ENCODE measurements around the gene SSBP4. TPM values are rescaled to one million over a fixed set of nuclear protein-coding genes. Genes with fewer than 3 reads are reported as not detected.
A peak's percentile ranks its signal among the peaks of the same experiment; 100 is the strongest.

Gene SSBP4
- total and polyA plus RNA-seq, 9 of the 15 experiments (the other 6 are each of a cell fraction or from before 2014, with no cell fraction given) = 1.1 to 189 (median 39.0) TPM

DNA sequence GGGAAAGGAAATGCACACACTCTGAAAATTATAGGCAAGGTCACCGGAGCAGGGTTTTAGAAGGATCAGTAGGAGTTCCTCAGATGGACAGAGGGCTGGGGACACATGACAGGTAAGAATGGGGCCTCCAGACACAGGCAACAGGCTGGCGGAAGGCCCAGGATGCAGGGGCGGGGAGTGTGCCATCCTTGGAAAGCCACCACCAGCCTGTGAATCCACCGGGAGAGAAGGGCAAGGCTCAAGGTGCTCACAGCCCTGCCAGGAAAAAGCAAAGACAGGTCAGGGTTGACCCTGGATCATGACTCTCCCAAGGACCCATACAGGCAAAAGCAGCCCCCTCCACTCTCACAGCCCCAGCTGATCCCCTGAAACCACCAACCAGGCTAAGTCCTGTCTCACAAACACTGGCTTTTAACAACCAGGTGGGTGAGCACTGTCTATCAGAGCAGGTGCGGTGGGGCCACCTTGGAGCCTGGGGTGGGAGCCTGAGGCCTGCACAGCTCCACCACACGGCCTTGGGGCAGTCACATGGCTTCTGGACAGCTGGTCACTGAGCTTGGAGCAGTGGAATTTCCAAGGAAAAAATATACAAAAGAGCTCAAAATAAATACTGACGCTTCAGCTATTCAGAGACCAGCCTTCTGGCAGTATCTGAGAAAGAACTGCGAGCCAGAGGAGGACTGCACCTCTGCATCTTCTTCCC is 54.0 kb downstream of the SSBP4 start (continued):
- TF ChIP-seq ZBTB8A (IDR thresholded peaks at IDR 0.05; ENCODE audit: partially characterized antibody) (no peak), ELK1 (CRISPR knock-in tag; IDR thresholded peaks at IDR 0.05) (no peak)

- H3K4me1 ChIP-seq (replicated peaks in 1 of 2; ENCODE audit: control insufficient read depth in 2 of 2, insufficient read depth in 2 of 2, low read length in 2 of 2) = peaks cover 15 to 56% of the 10 kb centered on the region in 2 experiments
- H3K9me1 ChIP-seq (ENCODE audit: control insufficient read depth, insufficient read depth, low read length) = peaks cover 14% of the 10 kb centered on the region
- H3K4me3 ChIP-seq = no peak overlapping the region
- no peaks in the 10 kb centered on the region for H3K9me3 ChIP-seq (replicated peaks; ENCODE audit: control insufficient read depth, insufficient read depth, low read depth, low read length)
- POLR2A ChIA-PET = interaction anchor here (0.7 kb wide), 2 partner anchors 98 to 157 kb away, joined by 3 read pairs; no protein-coding TSS in a partner anchor
- 94% methylated on average over 8 of the region's 8 CpGs for WGBS (ENCODE audit: insufficient coverage, low coverage, missing lambda C conversion rate)
- CTCF ChIA-PET (ENCODE audit: low intra/inter-chr PET ratio) = no interaction called here
- peaks cover 27% of the 10 kb centered on the region; the same call in 2 of the 3 replicates for H3K36me3 ChIP-seq (ENCODE audit: control insufficient read depth, insufficient read depth, low read length)
- no peak overlapping the region for H3K27ac ChIP-seq (ENCODE audit: extremely low read depth, low read depth, low read length)
- no peak for DNase-seq (ENCODE audit: extremely low read depth in 1 of 4, low spot score in 3 of 4)
- peaks cover 46% of the 10 kb centered on the region for H4K20me1 ChIP-seq (replicated peaks; ENCODE audit: control insufficient read depth, insufficient read depth, low read length)
- in situ Hi-C loops (cut with MboI) = no loop called here
- intact Hi-C loops (cut with micrococcal nuclease) = no loop called here
- ATAC-seq = no peak
- H2AFZ ChIP-seq (ENCODE audit: low read depth, low read length) = no peak overlapping the region
- peaks cover 61% of the 10 kb centered on the region for H3K79me2 ChIP-seq (ENCODE audit: control insufficient read depth, insufficient read depth, low read length)
- BruUV-seq (replicated peaks) = no TSS peak
- no peaks in the 10 kb centered on the region for H3K27me3 ChIP-seq (ENCODE audit: control insufficient read depth in 2 of 2, insufficient read depth in 2 of 2, low read length in 2 of 2)
- FAIRE-seq = no peak
- no peak overlapping the region for H3K4me2 ChIP-seq (ENCODE audit: insufficient read depth, low read length)
- peak overlapping the region in 1 of 2 experiments; percentile 68; a peak in 2 of 4 replicates for H3K9ac ChIP-seq (ENCODE audit: insufficient read depth in 1 of 2, low read depth in 2 of 2, low read length in 2 of 2)
- no peak for TF ChIP-seq C11orf30 (IDR thresholded peaks at IDR 0.05; ENCODE audit: low read depth)
- no peak for TF ChIP-seq GTF2F1 (IDR thresholded peaks at IDR 0.05; ENCODE audit: low read depth, low read length)
- no peak for TF ChIP-seq ZNF79 (CRISPR knock-in tag; IDR thresholded peaks at IDR 0.05; ENCODE audit: low read depth)
- no peak for TF ChIP-seq PHTF2 (CRISPR knock-in tag; IDR thresholded peaks at IDR 0.05)
- TF ChIP-seq, protein P1, sequence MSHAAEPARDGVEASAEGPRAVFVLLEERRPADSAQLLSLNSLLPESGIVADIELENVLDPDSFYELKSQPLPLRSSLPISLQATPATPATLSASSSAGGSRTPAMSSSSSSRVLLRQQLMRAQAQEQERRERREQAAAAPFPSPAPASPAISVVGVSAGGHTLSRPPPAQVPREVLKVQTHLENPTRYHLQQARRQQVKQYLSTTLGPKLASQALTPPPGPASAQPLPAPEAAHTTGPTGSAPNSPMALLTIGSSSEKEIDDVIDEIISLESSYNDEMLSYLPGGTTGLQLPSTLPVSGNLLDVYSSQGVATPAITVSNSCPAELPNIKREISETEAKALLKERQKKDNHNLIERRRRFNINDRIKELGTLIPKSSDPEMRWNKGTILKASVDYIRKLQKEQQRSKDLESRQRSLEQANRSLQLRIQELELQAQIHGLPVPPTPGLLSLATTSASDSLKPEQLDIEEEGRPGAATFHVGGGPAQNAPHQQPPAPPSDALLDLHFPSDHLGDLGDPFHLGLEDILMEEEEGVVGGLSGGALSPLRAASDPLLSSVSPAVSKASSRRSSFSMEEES (CRISPR knock-in tag; IDR thresholded peaks at IDR 0.05) = no peak
- no peak for TF ChIP-seq ZNF57 (CRISPR knock-in tag; IDR thresholded peaks at IDR 0.05)
- TF ChIP-seq LCOR (CRISPR knock-in tag; IDR thresholded peaks at IDR 0.05) = no peak
- no peak for TF ChIP-seq ZNF282 (CRISPR knock-in tag; IDR thresholded peaks at IDR 0.05)
- no peak for TF ChIP-seq L3MBTL2 (IDR thresholded peaks at IDR 0.05)
- no peak for TF ChIP-seq ZNF41 (CRISPR knock-in tag; conservative IDR thresholded peaks at IDR 0.05)
- TF ChIP-seq PPARD (CRISPR knock-in tag; IDR thresholded peaks at IDR 0.05) = no peak
- TF ChIP-seq, protein P2, sequence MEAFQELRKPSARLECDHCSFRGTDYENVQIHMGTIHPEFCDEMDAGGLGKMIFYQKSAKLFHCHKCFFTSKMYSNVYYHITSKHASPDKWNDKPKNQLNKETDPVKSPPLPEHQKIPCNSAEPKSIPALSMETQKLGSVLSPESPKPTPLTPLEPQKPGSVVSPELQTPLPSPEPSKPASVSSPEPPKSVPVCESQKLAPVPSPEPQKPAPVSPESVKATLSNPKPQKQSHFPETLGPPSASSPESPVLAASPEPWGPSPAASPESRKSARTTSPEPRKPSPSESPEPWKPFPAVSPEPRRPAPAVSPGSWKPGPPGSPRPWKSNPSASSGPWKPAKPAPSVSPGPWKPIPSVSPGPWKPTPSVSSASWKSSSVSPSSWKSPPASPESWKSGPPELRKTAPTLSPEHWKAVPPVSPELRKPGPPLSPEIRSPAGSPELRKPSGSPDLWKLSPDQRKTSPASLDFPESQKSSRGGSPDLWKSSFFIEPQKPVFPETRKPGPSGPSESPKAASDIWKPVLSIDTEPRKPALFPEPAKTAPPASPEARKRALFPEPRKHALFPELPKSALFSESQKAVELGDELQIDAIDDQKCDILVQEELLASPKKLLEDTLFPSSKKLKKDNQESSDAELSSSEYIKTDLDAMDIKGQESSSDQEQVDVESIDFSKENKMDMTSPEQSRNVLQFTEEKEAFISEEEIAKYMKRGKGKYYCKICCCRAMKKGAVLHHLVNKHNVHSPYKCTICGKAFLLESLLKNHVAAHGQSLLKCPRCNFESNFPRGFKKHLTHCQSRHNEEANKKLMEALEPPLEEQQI (IDR thresholded peaks at IDR 0.05) = no peak
Observed at GRCh38 chr19:18473706-18474087, 54.5 kb downstream of the SSBP4 start.

Data from K562 (cell line).